Activated naive CD4-positive, alpha-beta T cell (primary cell): ENCODE data around the gene RAVER2.
"Not testable (repeated sequence)": the region's sequence is repeated elsewhere in the genome, so short reads cannot be mapped to it uniquely, and the experiment has no call there.

Experiments
- DNase-seq, 4 experiments: peaks; one replicate each; lab custom pipeline; 2025; lab: John Stamatoyannopoulos, UW

The RAVER2 gene

GRCh38 chr1:64744492-64745180 lies at the start of gene RAVER2:
Gene RAVER2, plus strand, starts transcription at chr1:64745075. Its CDS starts 98 bp downstream, at chr1:64745173.
- DNase-seq: peak; percentile 4 to 46 (median 16)

GRCh38 chr1:64696879-64697278 lies 48.0 kb upstream of the RAVER2 start:
- no peak for DNase-seq

GRCh38 chr1:64699327-64699726 lies 45.5 kb upstream of the RAVER2 start:
- DNase-seq: no peak

- DNase-seq: no peak
Measured at GRCh38 chr1:64701071-64701470, 43.8 kb upstream of the RAVER2 start.

GRCh38 chr1:64701886-64702285 lies 43.0 kb upstream of the RAVER2 start:
- DNase-seq: no peak

GRCh38 chr1:64702670-64703069 lies 42.2 kb upstream of the RAVER2 start:
- not testable (repeated sequence) for DNase-seq

GRCh38 chr1:64703600-64703999 lies 41.3 kb upstream of the RAVER2 start:
- no peak for DNase-seq

GRCh38 chr1:64705591-64705990 lies 39.3 kb upstream of the RAVER2 start:
- DNase-seq: no peak

- DNase-seq: no peak
Measured at GRCh38 chr1:64711266-64711665, 33.6 kb upstream of the RAVER2 start.

GRCh38 chr1:64712049-64712448 lies 32.8 kb upstream of the RAVER2 start:
- DNase-seq: no peak

GRCh38 chr1:64715186-64715585 lies 29.7 kb upstream of the RAVER2 start:
- DNase-seq: no peak

- no peak for DNase-seq
Measured at GRCh38 chr1:64721135-64721534, 23.7 kb upstream of the RAVER2 start.

- DNase-seq: no peak
Measured at GRCh38 chr1:64721576-64722145, 23.2 kb upstream of the RAVER2 start.

GRCh38 chr1:64727861-64728260 lies 17.0 kb upstream of the RAVER2 start:
- no peak for DNase-seq

- DNase-seq: no peak
Measured at GRCh38 chr1:64733581-64734286, 11.1 kb upstream of the RAVER2 start.

GRCh38 chr1:64734287-64734652 lies 10.6 kb upstream of the RAVER2 start:
- no peak for DNase-seq

- not testable (repeated sequence) for DNase-seq
Measured at GRCh38 chr1:64740687-64741086, 4.2 kb upstream of the RAVER2 start.

- DNase-seq: no peak
Measured at GRCh38 chr1:64743954-64744491, 852 bp upstream of the RAVER2 start.

- peak in 2 of 4 experiments; percentile 5 to 10 for DNase-seq
Measured at GRCh38 chr1:64745181-64745985, 508 bp downstream of the RAVER2 start.

GRCh38 chr1:64745986-64746940 lies 1.4 kb downstream of the RAVER2 start:
- DNase-seq: no peak

GRCh38 chr1:64748222-64748621 lies 3.3 kb downstream of the RAVER2 start:
- DNase-seq: no peak
